Stimulated activated CD8-positive, alpha-beta memory T cell treated with anti-CD3 and anti-CD28 coated beads, Interleukin-12 subunit alpha, Interleukin-12 subunit beta, amount 100 ng/mL, for 4 hours (primary cell): ENCODE data around the gene FAM89B.

Experiments
- DNase-seq: peaks from one replicate; pipeline ENCODE4 v3.0.0-alpha.2; 2020; ENCODE audit warnings: low read depth

FAM89B gene

GRCh38 chr11:65610404-65610803 is 38.1 kb downstream of the FAM89B start:
- no peak for DNase-seq

DNA sequence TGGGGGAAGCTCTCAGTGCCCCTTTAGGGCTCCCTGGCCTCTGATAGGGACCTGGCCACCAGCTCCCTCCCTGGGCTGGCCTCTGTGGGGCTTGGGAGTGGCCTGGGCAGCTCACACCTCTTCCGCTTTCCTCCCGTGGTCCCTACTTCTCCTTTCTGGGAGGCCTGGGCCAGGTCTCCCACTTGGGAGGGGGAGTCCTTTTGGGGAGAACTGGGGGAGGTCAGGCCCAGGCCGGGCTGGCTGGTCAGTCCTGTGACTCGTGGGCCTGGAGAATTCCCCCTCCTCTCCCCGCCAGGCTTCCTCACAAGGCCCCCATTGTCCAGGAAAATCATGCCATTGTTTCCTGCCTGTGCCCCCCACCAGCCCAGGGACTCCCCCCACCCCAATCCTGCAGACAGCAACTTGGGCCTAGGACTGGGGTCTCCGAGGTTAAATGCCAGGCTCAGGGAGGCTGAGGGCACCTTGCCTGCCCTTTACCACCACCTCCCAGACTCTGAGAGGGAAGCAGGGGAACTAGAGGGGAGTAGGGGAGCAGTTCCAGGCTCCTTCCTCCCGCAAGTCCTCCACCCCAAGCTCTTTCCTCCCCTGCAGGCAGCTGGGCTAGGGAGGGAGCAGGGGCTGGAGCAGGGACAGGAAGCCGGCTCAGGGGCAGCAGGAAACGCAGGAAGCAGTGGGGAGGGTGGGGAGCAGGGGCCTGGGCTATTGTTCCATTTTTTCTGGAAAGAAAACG is 38.9 kb downstream of the FAM89B start:
- no peak for DNase-seq

- no peak for DNase-seq
Observed at GRCh38 chr11:65611758-65612603, 39.6 kb downstream of the FAM89B start.

GRCh38 chr11:65612691-65613090 is 40.4 kb downstream of the FAM89B start:
- DNase-seq, result no peak

DNA sequence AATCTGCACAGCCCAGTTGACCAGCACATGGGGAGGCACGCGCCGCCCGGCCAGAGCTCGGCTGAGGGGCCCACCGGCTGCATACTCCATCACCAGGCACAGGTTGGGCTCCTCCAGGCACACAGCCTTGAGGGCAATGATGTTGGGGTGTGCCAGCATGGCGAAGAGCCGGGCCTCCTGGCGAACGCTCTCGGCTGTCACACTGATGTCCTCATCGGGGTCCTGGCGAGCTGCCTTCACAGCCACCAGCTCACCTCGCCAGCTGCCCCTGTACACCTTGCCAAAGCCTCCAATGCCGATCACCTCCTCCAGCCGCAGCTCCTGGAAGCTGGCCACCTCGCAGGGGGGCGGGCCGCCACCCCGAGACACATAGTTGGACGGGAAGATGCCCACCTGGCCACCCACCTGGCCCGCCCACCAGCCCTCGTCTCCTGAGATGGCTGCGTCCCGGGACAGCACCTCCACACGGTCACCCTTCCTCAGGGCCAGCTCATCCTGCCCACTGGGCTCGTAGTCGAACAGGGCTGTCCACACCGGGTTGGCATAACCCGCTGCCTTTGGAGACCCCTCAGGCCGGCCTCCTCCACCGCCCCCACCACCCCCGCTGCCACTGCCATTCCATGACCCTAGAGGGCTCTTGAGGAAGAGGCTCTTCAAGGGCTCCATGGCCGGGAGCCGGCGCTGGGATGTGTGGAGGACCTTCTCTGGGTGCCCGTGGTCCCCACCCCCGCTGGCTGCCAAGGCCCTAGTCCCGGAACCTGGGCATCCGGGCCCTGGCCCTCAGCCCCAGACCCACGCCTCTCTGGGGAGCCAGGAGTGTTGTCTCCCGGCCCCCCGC is 41.0 kb downstream of the FAM89B start:
- no peak for DNase-seq

DNA sequence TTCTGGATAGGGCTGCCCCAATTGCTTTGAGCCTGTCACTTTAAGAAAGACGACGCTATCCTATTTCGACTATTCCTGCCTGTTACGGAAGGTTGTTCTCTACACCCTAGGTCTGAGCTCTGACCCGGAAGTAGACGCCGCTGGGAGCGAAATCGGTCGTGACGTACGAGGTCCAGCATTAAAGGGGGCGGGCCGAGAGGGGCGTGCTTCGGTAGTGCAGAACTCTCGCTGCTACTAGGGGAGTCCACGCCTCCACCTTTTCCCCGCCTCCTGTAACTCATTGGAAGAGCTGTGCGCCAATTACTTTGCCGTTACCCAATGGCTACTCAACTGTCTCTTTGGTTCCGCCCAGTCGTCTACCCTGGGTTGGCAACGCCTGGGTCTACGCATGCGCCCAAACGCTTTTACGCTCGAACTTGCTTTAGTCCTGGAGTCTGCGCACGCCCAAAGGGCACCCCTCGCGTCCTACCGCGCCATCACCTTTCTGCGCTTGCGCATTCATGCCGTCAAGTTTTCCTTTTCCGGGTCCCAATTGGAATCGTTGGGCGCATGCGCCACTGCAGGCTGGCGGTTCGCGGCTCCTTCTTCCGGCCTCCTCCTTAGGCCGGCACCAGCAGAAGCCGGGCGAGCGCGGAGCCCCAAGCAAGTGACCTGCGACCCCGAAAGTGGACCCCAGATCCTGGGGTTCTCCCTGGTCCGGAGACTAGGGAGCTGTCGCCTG is 43.1 kb downstream of the FAM89B start, which contains the start of gene PCNX3:
PCNX3 (plus strand) TSS at position 548 of the 721 bp plus-strand sequence. CDS start 536 bp downstream, outside the sequence.
- DNase-seq, result peak; percentile 99

DNA sequence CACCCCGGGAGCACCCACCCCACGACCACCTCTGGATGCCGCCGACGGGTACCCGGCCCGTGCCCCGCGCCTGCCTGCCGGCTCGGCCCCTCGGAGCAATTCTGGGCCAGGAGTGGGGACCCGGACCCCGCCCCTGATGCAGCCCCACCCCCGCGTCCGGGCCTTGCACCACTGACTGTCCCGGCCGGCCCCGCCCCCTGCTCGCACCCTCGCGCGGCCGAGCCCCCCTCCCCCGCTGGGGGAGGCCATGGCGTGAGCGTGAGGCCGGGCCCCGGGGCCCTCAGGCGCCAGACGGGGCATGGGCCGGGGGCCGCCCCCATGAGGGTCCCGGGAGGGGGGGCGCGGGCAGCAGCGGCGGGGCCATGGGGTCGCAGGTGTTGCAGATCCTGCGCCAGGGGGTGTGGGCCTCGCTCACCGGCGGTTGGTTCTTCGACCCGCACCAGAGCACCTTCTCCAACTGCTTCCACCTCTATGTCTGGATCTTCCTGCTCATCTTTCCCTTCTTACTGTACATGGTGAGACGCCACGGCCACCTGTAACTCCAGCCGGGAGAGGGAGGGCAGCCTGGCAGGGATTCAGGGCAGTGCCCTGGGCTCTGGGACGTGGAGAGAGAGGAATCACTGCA is 43.7 kb downstream of the FAM89B start:
- DNase-seq, result peak; percentile 33

DNA sequence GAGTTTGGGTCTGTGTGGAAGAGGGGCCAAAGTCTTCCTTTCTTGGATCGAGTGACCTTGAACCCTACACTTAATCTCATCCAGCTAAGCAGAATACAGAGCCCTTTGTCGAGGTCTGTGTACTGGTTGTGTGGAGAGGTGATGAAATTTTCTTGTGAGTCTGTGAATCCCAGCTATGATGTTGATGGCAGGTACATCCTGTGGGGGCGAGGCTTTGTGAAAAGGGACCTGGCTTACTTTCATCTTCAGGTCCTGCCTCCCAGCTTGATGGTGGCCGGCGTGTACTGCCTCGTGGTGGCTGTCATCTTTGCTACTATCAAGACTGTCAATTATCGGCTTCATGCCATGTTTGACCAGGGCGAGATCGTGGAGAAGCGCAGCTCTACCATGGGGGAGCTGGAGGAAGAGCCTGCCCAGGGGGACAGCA is 44.2 kb downstream of the FAM89B start:
- DNase-seq, result no peak

DNA sequence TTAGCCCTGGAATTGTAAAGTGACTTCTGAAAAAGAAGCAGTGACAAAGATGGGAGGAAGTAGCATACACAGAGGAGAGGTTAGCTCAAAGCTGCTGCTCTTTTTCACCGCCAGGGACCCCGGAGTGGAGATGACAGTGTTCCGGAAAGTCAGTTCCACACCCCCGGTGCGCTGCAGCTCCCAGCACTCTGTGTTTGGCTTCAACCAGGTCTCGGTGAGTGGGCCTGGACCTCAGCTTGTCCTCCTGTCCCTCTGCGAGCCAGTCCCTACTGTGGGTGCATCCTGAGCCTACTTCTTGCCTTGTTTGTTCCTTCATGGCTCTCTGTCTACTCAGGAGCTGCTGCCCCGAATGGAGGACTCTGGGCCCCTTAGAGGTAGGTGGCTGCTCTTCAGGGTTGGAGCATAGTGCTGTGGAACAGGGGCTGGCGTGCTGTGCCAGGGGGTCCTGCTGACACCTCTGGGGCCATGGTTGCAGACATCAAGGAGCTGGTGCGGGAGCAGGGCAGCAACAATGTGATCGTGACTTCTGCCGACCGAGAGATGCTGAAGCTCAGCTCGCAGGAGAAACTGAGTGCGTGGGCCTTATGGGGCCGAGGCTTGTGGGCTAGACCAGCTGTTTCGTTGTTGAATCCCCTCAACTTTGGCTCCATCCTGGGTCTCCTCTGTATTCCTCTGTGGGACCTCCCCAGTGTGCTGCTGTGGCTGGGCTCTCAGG is 45.0 kb downstream of the FAM89B start:
- no peak for DNase-seq

GRCh38 chr11:65617990-65618751 is 45.8 kb downstream of the FAM89B start:
- DNase-seq, result no peak

GRCh38 chr11:65618763-65619162 is 46.4 kb downstream of the FAM89B start:
- no peak for DNase-seq

DNA sequence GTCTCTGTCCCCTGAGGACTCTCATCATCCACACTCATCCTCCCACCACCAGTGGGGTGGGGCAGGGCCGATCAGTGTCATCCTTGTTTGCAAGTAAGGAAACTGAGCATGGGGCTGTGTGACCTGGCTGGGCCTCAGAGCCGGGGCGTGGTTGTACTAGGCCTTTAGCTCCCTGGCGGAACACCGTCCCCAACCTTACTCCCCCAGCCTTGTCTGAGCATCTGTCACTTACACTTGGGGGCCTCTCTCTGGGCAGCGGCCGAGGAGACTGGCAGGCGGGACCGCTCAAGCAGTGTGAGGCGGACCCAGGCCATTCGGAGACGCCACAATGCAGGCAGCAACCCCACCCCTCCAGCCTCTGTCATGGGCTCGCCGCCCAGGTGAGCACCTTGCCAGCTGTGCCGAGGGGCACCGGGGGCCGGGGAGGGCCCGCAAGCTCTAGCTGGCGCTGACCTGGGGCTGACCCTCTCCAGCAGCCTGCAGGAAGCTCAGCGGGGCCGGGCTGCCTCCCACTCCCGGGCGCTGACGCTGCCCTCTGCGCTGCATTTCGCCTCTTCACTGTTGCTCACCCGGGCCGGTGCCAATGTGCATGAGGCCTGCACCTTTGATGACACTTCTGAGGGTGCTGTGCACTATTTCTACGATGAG is 47.1 kb downstream of the FAM89B start:
- DNase-seq, result no peak

DNA sequence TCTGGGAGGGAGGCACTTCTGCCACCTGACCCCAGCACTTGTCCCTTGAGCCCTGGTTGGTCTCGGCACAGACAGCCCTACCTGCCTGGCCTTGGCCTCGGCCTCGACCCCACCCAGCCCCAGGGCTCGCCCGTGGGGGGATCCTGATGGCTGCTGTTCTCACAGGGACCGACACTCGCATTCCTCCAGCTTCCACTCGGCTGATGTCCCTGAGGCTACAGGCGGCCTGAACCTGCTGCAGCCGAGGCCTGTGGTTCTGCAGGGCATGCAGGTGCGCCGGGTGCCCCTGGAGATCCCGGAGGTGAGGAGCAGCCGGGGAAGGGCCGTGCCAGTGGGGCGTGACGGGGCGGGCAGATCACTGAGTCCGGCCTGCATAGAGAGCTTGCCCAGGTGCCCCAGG is 48.3 kb downstream of the FAM89B start:
- no peak for DNase-seq

DNA sequence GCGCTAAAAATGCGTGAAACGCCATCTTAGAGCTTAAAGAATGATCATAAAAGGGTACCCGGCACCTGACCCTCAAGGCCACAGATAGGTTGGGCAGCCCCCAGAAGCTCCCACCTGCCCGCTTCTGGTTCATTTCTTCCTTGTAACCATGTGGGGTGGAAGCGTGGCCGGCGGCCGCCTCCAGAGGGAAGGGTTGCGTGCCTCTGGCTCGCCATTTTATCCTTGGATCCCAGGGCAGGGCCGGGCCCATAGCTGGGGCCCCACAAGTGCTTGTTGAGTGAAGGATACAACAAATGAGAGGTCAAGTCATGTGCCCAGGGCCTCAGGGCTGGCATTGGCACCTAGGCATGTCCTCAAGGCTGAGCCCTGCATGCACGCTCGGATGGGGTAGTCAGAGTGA is 49.1 kb downstream of the FAM89B start:
- DNase-seq, result no peak

- DNase-seq, result no peak
Observed at GRCh38 chr11:65622011-65622410, 49.7 kb downstream of the FAM89B start.

- DNase-seq, result no peak
Observed at GRCh38 chr11:65623177-65623576, 50.8 kb downstream of the FAM89B start.
